ENCODE data around the gene CAPN9.
"Not testable (repeated sequence)": the region's sequence is repeated elsewhere in the genome, so short reads cannot be mapped to it uniquely, and the experiment has no call there.

Gene CAPN9, protein sequence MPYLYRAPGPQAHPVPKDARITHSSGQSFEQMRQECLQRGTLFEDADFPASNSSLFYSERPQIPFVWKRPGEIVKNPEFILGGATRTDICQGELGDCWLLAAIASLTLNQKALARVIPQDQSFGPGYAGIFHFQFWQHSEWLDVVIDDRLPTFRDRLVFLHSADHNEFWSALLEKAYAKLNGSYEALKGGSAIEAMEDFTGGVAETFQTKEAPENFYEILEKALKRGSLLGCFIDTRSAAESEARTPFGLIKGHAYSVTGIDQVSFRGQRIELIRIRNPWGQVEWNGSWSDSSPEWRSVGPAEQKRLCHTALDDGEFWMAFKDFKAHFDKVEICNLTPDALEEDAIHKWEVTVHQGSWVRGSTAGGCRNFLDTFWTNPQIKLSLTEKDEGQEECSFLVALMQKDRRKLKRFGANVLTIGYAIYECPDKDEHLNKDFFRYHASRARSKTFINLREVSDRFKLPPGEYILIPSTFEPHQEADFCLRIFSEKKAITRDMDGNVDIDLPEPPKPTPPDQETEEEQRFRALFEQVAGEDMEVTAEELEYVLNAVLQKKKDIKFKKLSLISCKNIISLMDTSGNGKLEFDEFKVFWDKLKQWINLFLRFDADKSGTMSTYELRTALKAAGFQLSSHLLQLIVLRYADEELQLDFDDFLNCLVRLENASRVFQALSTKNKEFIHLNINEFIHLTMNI

DNA sequence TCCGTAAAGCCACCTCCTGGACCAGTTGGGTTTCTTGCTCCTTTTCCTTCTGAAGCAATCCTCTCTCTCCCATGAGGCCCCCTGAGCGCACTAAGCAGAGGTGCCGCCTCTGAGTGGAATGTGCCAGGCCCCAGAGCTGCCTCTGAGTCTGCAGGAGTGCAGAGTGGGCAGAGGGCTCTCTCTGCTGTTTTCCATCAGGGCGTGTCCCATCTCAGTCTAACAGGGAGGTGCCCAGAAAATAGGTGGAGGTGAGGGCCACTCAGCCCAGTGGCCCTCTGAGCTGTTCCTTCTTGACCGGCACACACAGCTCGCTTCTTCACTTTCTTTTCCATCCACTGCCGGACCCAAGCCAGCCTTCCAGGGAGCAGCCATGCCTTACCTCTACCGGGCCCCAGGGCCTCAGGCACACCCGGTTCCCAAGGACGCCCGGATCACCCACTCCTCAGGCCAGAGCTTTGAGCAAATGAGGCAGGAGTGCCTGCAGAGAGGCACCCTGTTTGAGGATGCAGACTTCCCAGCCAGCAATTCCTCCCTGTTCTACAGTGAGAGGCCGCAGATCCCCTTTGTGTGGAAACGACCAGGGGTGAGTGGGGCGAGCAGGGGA lies at the start of gene CAPN9:
TSS of gene CAPN9 (plus strand) at position 262 of the 604 bp plus-strand sequence. CDS start at position 371, 109 bp downstream.
- TF ChIP-seq POLR2A (IDR thresholded peaks at IDR 0.05; ENCODE audit: extremely low read depth, insufficient read length) (no peak), MYC (IDR thresholded peaks at IDR 0.05; ENCODE audit: low read depth, low read length) (no peak), CTCF (IDR thresholded peaks at IDR 0.05; ENCODE audit: low read depth, low read length) (no peak), MAX (IDR thresholded peaks at IDR 0.05; ENCODE audit: low read depth, low read length) (no peak)
- no peak for DNase-seq (ENCODE audit: low read depth)

DNA sequence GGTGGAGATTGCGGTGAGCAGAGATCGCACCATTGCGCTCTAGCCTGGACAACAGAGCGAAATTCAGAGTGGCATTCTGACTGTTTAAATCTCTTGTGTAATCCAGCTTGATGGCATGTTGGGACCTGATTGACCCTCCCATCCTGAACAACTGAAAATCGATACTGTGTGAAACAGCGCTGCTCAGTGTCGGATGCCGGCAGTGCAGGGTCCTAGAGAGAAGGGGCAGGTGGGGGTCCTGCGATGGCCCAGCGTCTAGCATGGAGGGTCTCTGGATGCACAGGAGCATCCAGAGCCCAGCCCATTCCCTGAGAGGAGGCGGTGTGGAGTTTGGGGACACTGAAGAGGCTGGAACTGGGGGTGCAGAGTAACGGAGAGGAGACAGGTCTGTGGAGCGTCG lies 49.1 kb upstream of the CAPN9 start:
- TF ChIP-seq CTCF (IDR thresholded peaks at IDR 0.05; ENCODE audit: low read depth, low read length), result no peak
- TF ChIP-seq MYC (IDR thresholded peaks at IDR 0.05; ENCODE audit: low read depth, low read length), result no peak
- no peak for TF ChIP-seq MAX (IDR thresholded peaks at IDR 0.05; ENCODE audit: low read depth, low read length)
- H3K4me3 ChIP-seq (ENCODE audit: low read depth, low read length), result no peak overlapping the region
- DNase-seq (ENCODE audit: low read depth), result no peak

More for the DNA sequence above, at the start of gene CAPN9:
- no peak within 1 kb of the TSS for H3K4me3 ChIP-seq (ENCODE audit: low read depth, low read length)

- not testable (repeated sequence) for DNase-seq (ENCODE audit: low read depth); H3K4me3 ChIP-seq (ENCODE audit: low read depth, low read length)
Observed at GRCh38 chr1:230698964-230699363, 48.2 kb upstream of the CAPN9 start.

DNA sequence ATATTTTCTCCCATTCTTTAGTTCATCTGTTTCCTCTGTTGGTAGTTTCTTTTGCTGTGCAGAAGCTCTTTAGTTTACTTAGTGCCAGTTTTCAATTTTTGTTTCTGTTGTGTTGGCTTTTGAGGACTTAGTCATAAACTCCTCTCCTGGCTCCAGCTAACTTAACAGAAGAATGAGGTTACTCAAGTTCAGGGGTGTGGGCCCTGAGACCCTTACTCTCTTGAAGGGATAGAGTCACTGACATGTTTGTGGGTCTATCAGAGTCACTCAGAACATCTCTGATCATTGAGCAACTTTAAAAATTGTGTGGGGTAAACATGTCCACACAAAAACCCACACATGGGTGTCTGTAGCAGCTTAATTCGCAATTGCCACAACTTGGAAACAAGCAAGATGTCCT lies 47.5 kb upstream of the CAPN9 start:
- TF ChIP-seq CTCF (IDR thresholded peaks at IDR 0.05; ENCODE audit: low read depth, low read length) (no peak), MAX (IDR thresholded peaks at IDR 0.05; ENCODE audit: low read depth, low read length) (no peak), POLR2A (IDR thresholded peaks at IDR 0.05; ENCODE audit: extremely low read depth, insufficient read length) (no peak), MYC (IDR thresholded peaks at IDR 0.05; ENCODE audit: low read depth, low read length) (no peak)
- H3K4me3 ChIP-seq (ENCODE audit: low read depth, low read length), result no peak overlapping the region
- no peak for DNase-seq (ENCODE audit: low read depth)

- no peak for TF ChIP-seq POLR2A (IDR thresholded peaks at IDR 0.05; ENCODE audit: extremely low read depth, insufficient read length)
- TF ChIP-seq CTCF (IDR thresholded peaks at IDR 0.05; ENCODE audit: low read depth, low read length), result no peak
- TF ChIP-seq MYC (IDR thresholded peaks at IDR 0.05; ENCODE audit: low read depth, low read length), result no peak
- no peak for TF ChIP-seq MAX (IDR thresholded peaks at IDR 0.05; ENCODE audit: low read depth, low read length)
- no peak for DNase-seq (ENCODE audit: low read depth)
- no peak overlapping the region for H3K4me3 ChIP-seq (ENCODE audit: low read depth, low read length)
Observed at GRCh38 chr1:230700132-230700531, 47.1 kb upstream of the CAPN9 start.

DNA sequence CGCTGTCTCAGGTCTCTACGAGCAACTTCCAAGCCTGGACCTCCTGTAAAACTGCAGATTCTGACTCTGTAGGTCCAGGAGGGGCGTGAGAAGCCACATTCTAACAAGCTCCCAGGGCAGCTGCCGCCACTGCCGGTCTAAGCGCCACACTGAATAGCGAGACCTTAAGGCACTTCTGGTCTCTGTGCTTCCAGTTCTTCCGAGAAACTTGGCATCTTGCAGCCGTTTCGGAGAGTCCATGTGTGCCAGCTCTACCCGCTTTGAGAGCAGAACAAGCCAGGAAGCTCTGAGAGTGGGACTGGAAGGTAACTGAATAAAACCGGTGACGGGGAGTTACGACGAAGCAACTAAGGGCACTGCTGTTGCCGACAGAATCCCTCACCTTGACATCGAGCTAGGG lies 45.8 kb upstream of the CAPN9 start:
- DNase-seq (ENCODE audit: low read depth), result no peak
- TF ChIP-seq POLR2A (IDR thresholded peaks at IDR 0.05; ENCODE audit: extremely low read depth, insufficient read length), result no peak
- TF ChIP-seq MYC (IDR thresholded peaks at IDR 0.05; ENCODE audit: low read depth, low read length), result no peak
- TF ChIP-seq MAX (IDR thresholded peaks at IDR 0.05; ENCODE audit: low read depth, low read length), result no peak
- no peak for TF ChIP-seq CTCF (IDR thresholded peaks at IDR 0.05; ENCODE audit: low read depth, low read length)
- H3K4me3 ChIP-seq (ENCODE audit: low read depth, low read length), result no peak overlapping the region

All from NB4 (cell line).